Trophoblast cell (in vitro differentiated cells and primary cell): ENCODE results near the gene PMS1.

ENCODE experiments used
- DNase-seq, 2 donors: peaks; one replicate each; pipeline ENCODE4 v3.0.0-alpha.2; 2016
- H2AFZ ChIP-seq: 2 replicates; pipeline ENCODE4 v1.6.1; 2013; ENCODE audit warnings: low read length, moderate library complexity, mild to moderate bottlenecking; ENCODE audit not compliant: insufficient read depth, poor library complexity
- H2AK5ac ChIP-seq: 2 replicates; pipeline ENCODE4 v1.6.1; 2013; ENCODE audit warnings: mild to moderate bottlenecking, low read length
- H2BK120ac ChIP-seq: 2 replicates; pipeline ENCODE4 v1.6.1; 2013; ENCODE audit warnings: low read length, mild to moderate bottlenecking, moderate library complexity; ENCODE audit not compliant: insufficient read depth, poor library complexity
- H2BK12ac ChIP-seq: 2 replicates; pipeline ENCODE4 v1.6.1; 2013; ENCODE audit warnings: mild to moderate bottlenecking, low read length, moderate library complexity
- H2BK5ac ChIP-seq: 2 replicates; pipeline ENCODE4 v1.6.1; 2013; ENCODE audit warnings: low read length, low read depth, moderate library complexity, mild to moderate bottlenecking; ENCODE audit not compliant: poor library complexity
- H3K14ac ChIP-seq: 2 replicates; pipeline ENCODE4 v1.6.1; 2013; ENCODE audit warnings: mild to moderate bottlenecking, low read length
- H3K18ac ChIP-seq: 2 replicates; pipeline ENCODE4 v1.6.1; 2013; ENCODE audit warnings: mild to moderate bottlenecking, low read length
- H3K23ac ChIP-seq: 2 replicates; pipeline ENCODE4 v1.6.1; 2013; ENCODE audit warnings: low read length
- H3K27ac ChIP-seq: 2 replicates; pipeline ENCODE4 v1.5.1; 2013; ENCODE audit warnings: low read depth, mild to moderate bottlenecking, inconsistent platforms, low read length, moderate library complexity
- H3K27me3 ChIP-seq: 2 replicates; pipeline ENCODE4 v1.6.1; 2013; ENCODE audit warnings: inconsistent platforms, mild to moderate bottlenecking, low read length, moderate library complexity; ENCODE audit not compliant: insufficient read depth
- H3K36me3 ChIP-seq, 2 experiments: 1 replicate in 1 of 2; 2 replicates in 1 of 2; pipeline ENCODE4 v1.6.1; 2013; ENCODE audit warnings: low read length in 2 of 2, mild to moderate bottlenecking in 2 of 2, moderate library complexity in 1 of 2; ENCODE audit not compliant: insufficient read depth in 2 of 2, control insufficient read depth in 1 of 2
- H3K4ac ChIP-seq: 2 replicates; pipeline ENCODE4 v1.6.1; 2013; ENCODE audit warnings: low read depth, mild to moderate bottlenecking, low read length, moderate library complexity
- H3K4me1 ChIP-seq, 2 experiments: 1 replicate in 1 of 2; 2 replicates in 1 of 2; pipeline ENCODE4 v1.6.1; 2013; ENCODE audit warnings: low read length in 2 of 2, mild to moderate bottlenecking in 2 of 2, moderate library complexity in 1 of 2; ENCODE audit not compliant: insufficient read depth in 2 of 2, control insufficient read depth in 1 of 2
- H3K4me2 ChIP-seq: 2 replicates; pipeline ENCODE4 v1.6.1; 2013; ENCODE audit warnings: inconsistent platforms, mild to moderate bottlenecking, low read length, moderate library complexity
- H3K4me3 ChIP-seq: 2 replicates; pipeline ENCODE4 v1.5.1; 2013; ENCODE audit warnings: mild to moderate bottlenecking, low read depth, low read length, inconsistent platforms
- H3K79me1 ChIP-seq: one replicate; pipeline ENCODE4 v1.6.1; 2013; ENCODE audit warnings: low read length
- H3K79me2 ChIP-seq: 2 replicates; pipeline ENCODE4 v1.6.1; 2013; ENCODE audit warnings: low read length, mild to moderate bottlenecking; ENCODE audit not compliant: control insufficient read depth, insufficient read depth, poor library complexity
- H3K9ac ChIP-seq: 2 replicates; pipeline ENCODE4 v1.6.1; 2013; ENCODE audit warnings: mild to moderate bottlenecking, low read length
- H3K9me3 ChIP-seq: 2 replicates; pipeline ENCODE4 v1.6.1; 2013; ENCODE audit warnings: low read depth, mild to moderate bottlenecking, control low read depth, inconsistent platforms, low read length; ENCODE audit not compliant: insufficient read depth
- H4K12ac ChIP-seq: 2 replicates; pipeline ENCODE4 v1.6.1; 2013; ENCODE audit warnings: low read depth, mild to moderate bottlenecking, low read length, moderate library complexity
- H4K8ac ChIP-seq: 2 replicates; pipeline ENCODE4 v1.6.1; 2013; ENCODE audit warnings: low read depth, mild to moderate bottlenecking, low read length, moderate library complexity
- H4K91ac ChIP-seq: one replicate; pipeline ENCODE4 v1.6.1; 2013; ENCODE audit warnings: low read depth, mild to moderate bottlenecking, low read length, moderate library complexity
- WGBS: extraction: QIAGEN DNeasy Blood & Tissue Kit; methylation state at CpG from one replicate; pipeline ENCODE4 v1.1.7; 2013; ENCODE audit warnings: missing lambda C conversion rate; ENCODE audit not compliant: insufficient read length, insufficient coverage; ENCODE audit errors: extremely low coverage; 5-methylcytosine and 5-hydroxymethylcytosine counted together

The PMS1 gene

GRCh38 chr2:189873696-189874095 lies 89.4 kb downstream of the PMS1 start:
- no peak overlapping the region for H2BK120ac ChIP-seq
- no peaks in the 10 kb centered on the region for H3K4me1 ChIP-seq
- H3K14ac ChIP-seq: no peak overlapping the region
- no peaks in the 10 kb centered on the region for H3K79me2 ChIP-seq
- no peak overlapping the region for H2AK5ac ChIP-seq
- no peaks in the 10 kb centered on the region for H3K27me3 ChIP-seq
- no peak for DNase-seq
- H2AFZ ChIP-seq: no peak overlapping the region
- H4K91ac ChIP-seq: no peak overlapping the region
- no peak overlapping the region for H2BK5ac ChIP-seq
- H3K27ac ChIP-seq: no peak overlapping the region
- no CpG with 5 or more reads among the region's 8 CpGs for WGBS
- no peak overlapping the region for H3K23ac ChIP-seq
- H3K4me2 ChIP-seq: no peak overlapping the region
- no peak overlapping the region for H4K12ac ChIP-seq
- H3K9me3 ChIP-seq: no peaks in the 10 kb centered on the region
- H4K8ac ChIP-seq: no peak overlapping the region
- no peak overlapping the region for H3K18ac ChIP-seq
- no peak overlapping the region for H3K4me3 ChIP-seq
- H2BK12ac ChIP-seq: no peak overlapping the region
- no peak overlapping the region for H3K4ac ChIP-seq
- peaks cover 2 to 3% of the 10 kb centered on the region in 2 experiments for H3K36me3 ChIP-seq
- H3K9ac ChIP-seq: no peak overlapping the region
- no peaks in the 10 kb centered on the region for H3K79me1 ChIP-seq

- H3K4me1 ChIP-seq: no peaks in the 10 kb centered on the region
- H3K79me1 ChIP-seq: no peaks in the 10 kb centered on the region
- peaks cover 2 to 3% of the 10 kb centered on the region in 2 experiments for H3K36me3 ChIP-seq
- no peak overlapping the region for H3K9ac ChIP-seq
- H4K12ac ChIP-seq: no peak overlapping the region
- no peaks in the 10 kb centered on the region for H3K27me3 ChIP-seq
- no peak overlapping the region for H4K8ac ChIP-seq
- H3K14ac ChIP-seq: no peak overlapping the region
- no CpG with 5 or more reads among the region's 4 CpGs for WGBS
- no peak overlapping the region for H2BK12ac ChIP-seq
- no peak overlapping the region for H3K23ac ChIP-seq
- no peak overlapping the region for H3K27ac ChIP-seq
- no peak overlapping the region for H3K4me3 ChIP-seq
- no peaks in the 10 kb centered on the region for H3K9me3 ChIP-seq
- no peak overlapping the region for H3K4ac ChIP-seq
- H3K79me2 ChIP-seq: no peaks in the 10 kb centered on the region
- H3K18ac ChIP-seq: no peak overlapping the region
- no peak overlapping the region for H3K4me2 ChIP-seq
- H2BK5ac ChIP-seq: no peak overlapping the region
- peak; percentile 82 to 93 for DNase-seq
- H4K91ac ChIP-seq: no peak overlapping the region
- no peak overlapping the region for H2AK5ac ChIP-seq
- H2AFZ ChIP-seq: no peak overlapping the region
- H2BK120ac ChIP-seq: no peak overlapping the region
Measured at GRCh38 chr2:189874586-189875320, 90.5 kb downstream of the PMS1 start.

- Histone ChIP-seq H2AFZ (no peak overlapping the region), H3K23ac (no peak overlapping the region), H3K27ac (no peak overlapping the region), H2AK5ac (no peak overlapping the region), H2BK5ac (no peak overlapping the region), H4K8ac (no peak overlapping the region), H3K4me1 (no peaks in the 10 kb centered on the region), H3K4me3 (no peak overlapping the region), H3K27me3 (no peaks in the 10 kb centered on the region), H3K4me2 (no peak overlapping the region), H3K18ac (no peak overlapping the region), H3K14ac (no peak overlapping the region), H3K9me3 (no peaks in the 10 kb centered on the region), H2BK120ac (no peak overlapping the region), H2BK12ac (no peak overlapping the region), H4K12ac (no peak overlapping the region), H3K9ac (no peak overlapping the region), H3K79me2 (no peaks in the 10 kb centered on the region), H3K4ac (no peak overlapping the region), H3K79me1 (no peaks in the 10 kb centered on the region), H3K36me3 (peaks cover 2 to 3% of the 10 kb centered on the region in 2 experiments), H4K91ac (no peak overlapping the region)
- no CpG with 5 or more reads among the region's 2 CpGs for WGBS
- no peak for DNase-seq
Measured at GRCh38 chr2:189876271-189876670, 92.0 kb downstream of the PMS1 start.

DNA sequence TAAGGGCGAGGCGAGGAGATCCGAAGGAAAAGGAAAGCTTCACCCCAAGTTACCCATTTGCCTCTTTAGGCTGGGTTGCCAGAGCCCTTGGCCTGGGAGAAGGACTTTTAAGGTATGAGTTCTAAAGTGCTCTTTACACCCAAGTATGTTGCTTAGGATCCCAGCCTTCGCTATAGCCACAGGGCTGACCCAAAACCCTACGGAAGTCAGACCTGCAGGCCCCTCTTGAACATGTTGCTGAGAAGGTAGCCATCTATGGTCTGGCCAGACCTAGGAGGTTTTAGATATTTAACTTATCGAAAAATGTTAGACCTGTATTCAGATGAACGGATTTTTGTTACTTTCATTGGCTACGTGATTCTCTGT lies 95.4 kb downstream of the PMS1 start:
- Histone ChIP-seq H4K91ac (no peak overlapping the region), H3K27me3 (no peaks in the 10 kb centered on the region), H4K8ac (no peak overlapping the region), H3K79me2 (no peaks in the 10 kb centered on the region), H2BK120ac (no peak overlapping the region), H3K9me3 (no peaks in the 10 kb centered on the region), H3K36me3 (no peaks in the 10 kb centered on the region), H3K4me3 (no peak overlapping the region), H3K4me1 (no peaks in the 10 kb centered on the region), H2AK5ac (no peak overlapping the region), H3K18ac (no peak overlapping the region), H3K23ac (no peak overlapping the region), H2AFZ (no peak overlapping the region), H3K79me1 (no peaks in the 10 kb centered on the region), H3K14ac (no peak overlapping the region), H2BK12ac (no peak overlapping the region), H3K4me2 (no peak overlapping the region), H3K27ac (no peak overlapping the region), H2BK5ac (no peak overlapping the region), H3K9ac (no peak overlapping the region), H3K4ac (no peak overlapping the region), H4K12ac (no peak overlapping the region)
- no peak for DNase-seq
- no CpG with 5 or more reads among the region's 8 CpGs for WGBS
